A375 (cell line): ENCODE data around the gene GNAT1. TPM values are rescaled to one million over a fixed set of nuclear protein-coding genes. Genes with fewer than 3 reads are reported as not detected.

ENCODE experiments used
- small RNA-seq: library from RNA; depleted of rRNA; stranded (forward); fragments of <200 nt; gene quantifications from one replicate; pipeline ENCODE3, GENCODE V24; 2014
- total RNA-seq: library from RNA; depleted of rRNA; stranded (reverse); fragments of >200 nt; shearing (Covaris generic); gene quantifications from 2 replicates; pipeline ENCODE4 v1.2.3, GENCODE V29; 2014; rRNA removed

Gene GNAT1
- not detected in 2 replicates for total RNA-seq

DNA sequence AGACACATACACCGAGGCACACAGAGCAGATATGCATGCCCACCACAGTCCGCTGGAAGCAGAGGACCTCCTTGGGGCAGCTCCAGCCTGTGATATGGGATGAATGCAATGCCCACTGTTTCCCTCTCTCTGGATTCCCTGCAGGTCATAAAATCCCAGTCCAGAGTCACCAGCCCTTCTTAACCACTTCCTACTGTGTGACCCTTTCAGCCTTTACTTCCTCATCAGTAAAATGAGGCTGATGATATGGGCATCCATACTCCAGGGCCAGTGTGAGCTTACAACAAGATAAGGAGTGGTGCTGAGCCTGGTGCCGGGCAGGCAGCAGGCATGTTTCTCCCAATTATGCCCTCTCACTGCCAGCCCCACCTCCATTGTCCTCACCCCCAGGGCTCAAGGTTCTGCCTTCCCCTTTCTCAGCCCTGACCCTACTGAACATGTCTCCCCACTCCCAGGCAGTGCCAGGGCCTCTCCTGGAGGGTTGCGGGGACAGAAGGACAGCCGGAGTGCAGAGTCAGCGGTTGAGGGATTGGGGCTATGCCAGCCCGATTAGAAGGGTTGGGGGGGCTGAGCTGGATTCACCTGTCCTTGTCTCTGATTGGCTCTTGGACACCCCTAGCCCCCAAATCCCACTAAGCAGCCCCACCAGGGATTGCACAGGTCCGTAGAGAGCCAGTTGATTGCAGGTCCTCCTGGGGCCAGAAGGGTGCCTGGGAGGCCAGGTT, at the start of gene GNAT1:
TSS of gene GNAT1 (plus strand) at position 675 of the 725 bp plus-strand sequence. CDS start 116 bp downstream, outside the sequence.

DNA sequence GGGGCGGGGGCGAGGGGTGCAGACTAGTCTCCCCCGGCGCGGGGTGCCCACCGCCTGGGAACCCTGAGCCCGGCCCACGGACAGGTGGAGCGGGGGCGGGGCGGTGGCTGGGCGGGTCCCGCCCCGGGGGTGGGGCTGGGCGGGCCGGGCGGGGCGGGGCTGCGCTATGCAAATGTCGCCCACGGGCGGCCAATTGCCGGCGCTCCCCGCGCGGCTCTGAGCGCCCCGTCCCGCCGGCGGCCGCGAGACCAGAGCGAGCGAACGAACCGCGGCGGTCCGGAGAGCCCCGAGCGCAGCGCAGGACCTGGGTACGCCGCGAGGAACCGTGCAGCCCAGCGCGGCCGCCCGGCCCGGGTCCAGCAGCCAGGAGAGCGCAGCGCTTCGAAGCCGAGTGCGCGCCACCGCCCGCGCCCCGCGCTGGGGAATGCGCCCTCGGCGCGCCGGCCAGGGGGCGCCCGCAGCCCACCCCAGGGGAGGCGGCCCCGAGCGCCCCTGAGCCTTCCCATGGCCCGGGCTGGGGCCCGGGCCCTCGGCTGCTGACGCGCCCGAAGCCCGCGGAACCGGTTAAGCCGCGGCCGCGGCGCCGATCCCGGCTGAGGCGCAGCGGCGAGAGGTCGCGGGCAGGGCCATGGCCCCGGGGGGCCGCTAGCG, 36.4 kb upstream of the GNAT1 start, which contains the start of gene SEMA3F:
TSS of gene SEMA3F (plus strand) at position 485 of the 651 bp plus-strand sequence. CDS start 4,299 bp downstream, outside the sequence.

DNA sequence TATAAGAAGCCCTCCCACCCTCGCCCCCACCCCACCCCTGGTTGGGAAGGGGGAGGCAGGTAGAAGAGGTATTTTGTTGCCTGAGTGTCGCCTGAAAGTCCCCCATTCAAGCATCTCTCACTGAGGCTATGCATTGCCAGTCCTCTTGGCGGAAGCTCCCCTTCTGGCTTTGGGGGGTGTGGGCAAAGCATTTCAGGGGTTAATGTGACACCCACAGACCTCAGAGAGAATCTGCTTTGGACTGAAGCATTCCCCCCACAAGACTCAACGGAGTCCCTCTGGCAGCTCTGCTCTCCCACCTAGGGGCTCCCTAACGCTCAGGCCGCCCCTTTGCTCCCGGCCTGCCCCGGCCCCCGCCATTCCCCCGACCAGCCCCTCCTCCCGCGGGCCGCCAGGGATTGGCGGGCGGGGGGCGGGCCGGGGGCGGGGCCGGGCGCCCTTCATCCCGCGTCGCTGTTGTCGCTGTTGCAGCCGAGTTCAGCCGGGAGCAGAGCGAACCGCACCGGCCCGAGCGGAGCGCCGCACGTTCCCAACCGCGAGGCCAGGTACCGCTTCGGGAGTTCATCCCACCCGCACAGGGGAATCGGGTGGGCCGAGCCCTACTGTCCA, 13.5 kb downstream of the GNAT1 start, which contains the start of gene SLC38A3:
TSS of gene SLC38A3 (plus strand) at position 468 of the 609 bp plus-strand sequence. CDS start 8,929 bp downstream, outside the sequence.

DNA sequence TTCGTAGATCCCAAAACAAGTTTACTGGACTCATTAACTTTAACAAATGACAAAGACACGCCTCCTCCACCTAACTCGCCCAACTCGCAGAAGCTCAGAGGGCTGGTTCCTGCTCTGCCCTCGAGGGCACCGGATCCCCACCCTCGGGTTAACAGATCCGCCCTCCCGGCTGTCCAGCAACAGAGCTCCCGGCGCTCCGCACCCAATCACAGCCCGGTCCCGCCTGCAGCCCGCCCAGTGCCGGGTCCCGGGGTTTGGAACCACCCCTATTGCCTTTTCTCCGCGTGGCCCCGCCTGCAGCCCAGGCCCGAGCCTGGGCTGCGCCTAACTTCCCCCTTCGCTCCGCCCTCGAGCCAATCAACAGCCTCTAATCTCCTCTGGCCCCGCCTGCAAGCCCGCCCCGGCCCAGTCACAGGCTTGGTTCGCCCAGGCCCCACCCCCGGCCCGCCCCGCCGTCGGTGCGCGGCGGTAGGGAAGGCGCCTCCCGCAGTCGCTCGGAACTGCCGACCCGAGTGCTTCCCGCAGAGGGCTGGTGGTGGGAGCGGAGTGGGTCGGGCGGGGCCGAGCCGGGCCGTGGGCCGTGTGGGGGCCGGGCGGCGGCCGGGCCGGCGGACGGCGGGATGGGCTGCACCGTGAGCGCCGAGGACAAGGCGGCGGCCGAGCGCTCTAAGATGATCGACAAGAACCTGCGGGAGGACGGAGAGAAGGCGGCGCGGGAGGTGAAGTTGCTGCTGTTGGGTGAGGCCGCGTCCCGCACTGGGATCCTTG, 44.5 kb downstream of the GNAT1 start, which contains the start of gene GNAI2:
TSS of gene GNAI2 (plus strand) at position 489 of the 768 bp plus-strand sequence. CDS start at position 621, 132 bp downstream.

Small RNA genes lying within 50 kb of the gene (small RNA-seq; reads per million reads assigned to genes)
- not detected for gene MIR566
- gene MIR5787, result not detected

Other genes starting within 250 kb of the GNAT1 start
- gene RBM5, start 102.7 kb upstream of the GNAT1 start, total RNA-seq, result 144 and 173 TPM in 2 replicates
- gene SEMA3F, start 36.3 kb upstream of the GNAT1 start, total RNA-seq, result 10.4 and 17.0 TPM in 2 replicates
- gene SLC38A3, start 13.7 kb downstream of the GNAT1 start, total RNA-seq, result 0.34 and 0.53 TPM in 2 replicates
- 151 and 172 TPM in 2 replicates for gene GNAI2, start 44.6 kb downstream of the GNAT1 start, total RNA-seq
- gene SEMA3B, start 77.5 kb downstream of the GNAT1 start, total RNA-seq, result 237 and 258 TPM in 2 replicates
- 0.15 and 1.2 TPM in 2 replicates for gene LSMEM2, start 87.5 kb downstream of the GNAT1 start, total RNA-seq
- 133 and 170 TPM in 2 replicates for gene IFRD2, start 100.8 kb downstream of the GNAT1 start, total RNA-seq
- 8.4 and 9.2 TPM in 2 replicates for gene HYAL3, start 107.8 kb downstream of the GNAT1 start, total RNA-seq
- 14.7 and 16.3 TPM in 2 replicates for gene NAA80, start 107.8 kb downstream of the GNAT1 start, total RNA-seq
- gene HYAL1, start 112.0 kb downstream of the GNAT1 start, total RNA-seq, result 0.32 and 0.34 TPM in 2 replicates
- 40.3 and 41.5 TPM in 2 replicates for gene HYAL2, start 131.1 kb downstream of the GNAT1 start, total RNA-seq
- 82.0 and 86.7 TPM in 2 replicates for gene TUSC2, start 136.6 kb downstream of the GNAT1 start, total RNA-seq
- 11.2 and 15.8 TPM in 2 replicates for gene RASSF1, start 149.2 kb downstream of the GNAT1 start, total RNA-seq
- gene ZMYND10, start 154.1 kb downstream of the GNAT1 start, total RNA-seq, result 1.9 and 4.0 TPM in 2 replicates
- gene NPRL2, start 159.2 kb downstream of the GNAT1 start, total RNA-seq, result 39.1 and 43.1 TPM in 2 replicates
- 27.0 and 29.1 TPM in 2 replicates for gene CYB561D2, start 159.3 kb downstream of the GNAT1 start, total RNA-seq
- gene TMEM115, start 167.9 kb downstream of the GNAT1 start, total RNA-seq, result 54.7 and 59.0 TPM in 2 replicates